Measurements from ENCODE around the gene UBASH3B.
A peak's percentile ranks its signal among the peaks of the same experiment; 100 is the strongest.

Gene UBASH3B

GRCh38 chr11:122647736-122648275 lies 7.7 kb upstream of the UBASH3B start:
- no peak for DNase-seq (ENCODE audit: low read depth in 2 of 2)

DNA sequence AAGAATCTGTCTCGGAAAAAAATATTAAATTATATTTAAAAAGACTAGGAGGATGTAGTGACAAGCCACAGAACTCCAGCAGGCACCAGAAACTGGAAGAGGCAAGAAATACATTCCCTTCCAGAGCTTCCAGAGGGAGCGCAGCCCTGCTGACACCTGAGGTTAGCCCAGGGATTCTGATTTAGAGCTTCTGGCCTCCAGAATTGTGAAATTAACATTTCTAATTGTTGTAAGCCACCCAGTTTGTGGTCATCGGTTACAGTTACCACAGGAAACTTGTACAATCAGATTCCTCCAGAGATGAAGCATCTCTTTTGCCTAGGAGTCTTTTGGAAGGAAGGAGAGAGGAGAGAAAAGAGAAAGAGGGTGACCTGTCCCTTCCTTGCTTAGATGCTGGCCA lies 6.4 kb upstream of the UBASH3B start:
- no peak for DNase-seq (ENCODE audit: low read depth in 2 of 2)

DNA sequence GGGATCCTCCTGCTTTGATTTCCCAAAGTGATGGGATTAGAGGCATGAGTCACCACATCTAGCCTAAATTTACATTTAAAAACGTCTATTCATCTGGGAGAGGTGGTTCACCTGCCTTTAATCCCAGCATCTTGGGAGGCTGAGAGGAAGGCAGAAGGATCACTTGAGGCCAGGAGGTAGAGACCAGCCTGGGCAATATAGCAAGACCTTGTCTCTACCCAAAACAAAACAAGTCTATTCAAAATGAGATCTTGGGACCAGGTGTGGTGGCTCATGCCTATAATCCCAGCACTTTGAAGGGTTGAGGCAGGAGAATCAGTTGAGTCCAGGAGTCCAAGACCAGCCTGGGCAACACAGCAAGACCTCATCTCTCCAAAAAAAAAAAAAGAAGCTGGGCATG lies 4.9 kb upstream of the UBASH3B start:
- DNase-seq (ENCODE audit: low read depth in 2 of 2) = no peak

DNA sequence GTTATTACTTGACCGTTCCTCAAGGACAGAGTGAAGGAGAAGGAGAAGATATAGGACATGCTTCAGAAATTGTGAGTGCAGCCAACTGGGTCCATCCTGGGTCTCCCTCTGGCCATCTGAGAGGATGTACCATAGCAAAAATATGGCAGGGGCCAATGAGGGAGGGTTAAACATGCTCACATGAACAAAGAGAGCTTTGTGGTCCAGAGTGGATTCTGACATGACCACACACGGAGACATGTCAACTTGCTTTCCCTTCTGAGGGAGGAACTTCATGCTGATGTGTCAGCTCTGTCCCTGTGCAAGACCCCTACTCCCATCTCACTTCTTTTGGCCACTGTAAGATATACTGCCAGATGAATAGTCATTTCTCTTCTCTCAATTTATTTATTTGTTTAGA lies 3.0 kb upstream of the UBASH3B start:
- no peak for DNase-seq (ENCODE audit: low read depth in 2 of 2)

- no peak for DNase-seq (ENCODE audit: low read depth in 2 of 2)
Measured at GRCh38 chr11:122653916-122654585, 1.5 kb upstream of the UBASH3B start.

- DNase-seq (ENCODE audit: low read depth in 2 of 2) = peak; percentile 30 to 44
Measured at GRCh38 chr11:122656073-122656630, 630 bp downstream of the UBASH3B start.

DNA sequence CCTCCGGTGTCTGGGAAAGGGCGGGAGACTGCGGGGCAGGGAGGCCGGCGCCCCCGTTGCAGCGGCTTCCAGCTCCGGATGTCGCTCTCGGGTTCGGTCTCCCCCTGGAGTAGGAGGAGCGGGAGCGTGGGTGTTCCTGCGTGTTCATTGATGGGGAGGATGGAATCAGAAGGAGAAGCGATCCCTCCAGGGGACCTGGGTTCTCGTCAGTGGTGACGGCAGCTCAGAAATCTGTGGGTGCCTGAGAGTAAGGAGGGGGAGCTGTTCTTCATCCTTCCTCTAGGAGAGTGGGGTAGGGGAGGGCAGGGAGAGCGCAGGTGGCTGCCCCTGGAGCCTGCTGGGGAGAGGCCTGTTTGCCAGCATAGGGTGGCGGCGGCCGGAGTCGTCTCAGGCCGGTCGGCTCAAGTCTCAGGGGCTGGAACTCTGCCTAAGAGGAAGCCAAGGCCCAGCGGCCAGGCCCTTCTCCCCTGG lies 1.1 kb downstream of the UBASH3B start:
- peak in 1 of 2 donors; percentile 17 for DNase-seq (ENCODE audit: low read depth in 2 of 2)

DNA sequence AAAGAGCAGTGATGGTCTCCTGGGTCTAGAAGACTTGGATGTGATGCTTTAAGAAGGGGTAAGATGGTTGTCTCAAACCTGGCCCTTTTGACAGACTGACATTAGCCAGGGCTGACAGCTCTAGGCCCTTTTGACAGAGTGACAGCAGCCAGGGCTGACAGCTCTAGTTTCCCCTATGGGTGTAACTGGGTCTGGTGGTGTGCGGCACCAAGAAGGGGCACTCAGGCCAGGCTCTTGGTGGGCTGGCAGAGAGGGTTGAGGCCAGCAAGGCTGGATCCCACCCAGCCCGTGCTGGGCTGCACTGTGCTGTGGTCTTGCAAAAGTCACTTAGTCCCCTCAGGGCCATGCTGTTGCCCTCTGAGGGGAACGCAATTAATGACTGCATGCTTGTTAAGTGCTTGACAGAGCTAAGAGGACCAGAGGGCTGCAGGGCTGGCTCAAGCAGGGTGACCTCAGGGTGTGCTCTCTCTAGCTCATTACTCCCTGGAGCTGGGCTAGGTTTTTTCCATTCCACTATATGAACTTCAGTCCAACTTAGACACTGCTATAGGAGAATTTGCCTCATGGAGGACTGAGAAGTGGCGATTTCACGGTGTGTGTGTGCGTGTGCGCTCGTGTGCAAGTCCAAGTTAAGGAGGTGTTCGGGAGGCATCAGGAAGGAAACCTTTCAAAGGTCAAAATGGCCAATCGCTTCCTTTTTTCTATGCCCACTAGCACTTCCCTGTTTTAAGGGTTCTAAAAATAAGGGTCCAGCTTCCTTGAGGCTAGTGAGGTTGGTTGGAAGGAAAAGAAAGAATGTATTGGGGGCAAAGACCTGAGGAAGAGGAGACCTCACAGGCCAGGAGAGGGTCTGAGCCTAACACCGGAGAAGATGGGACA lies 4.4 kb downstream of the UBASH3B start:
- no peak for DNase-seq (ENCODE audit: low read depth in 2 of 2)

DNA sequence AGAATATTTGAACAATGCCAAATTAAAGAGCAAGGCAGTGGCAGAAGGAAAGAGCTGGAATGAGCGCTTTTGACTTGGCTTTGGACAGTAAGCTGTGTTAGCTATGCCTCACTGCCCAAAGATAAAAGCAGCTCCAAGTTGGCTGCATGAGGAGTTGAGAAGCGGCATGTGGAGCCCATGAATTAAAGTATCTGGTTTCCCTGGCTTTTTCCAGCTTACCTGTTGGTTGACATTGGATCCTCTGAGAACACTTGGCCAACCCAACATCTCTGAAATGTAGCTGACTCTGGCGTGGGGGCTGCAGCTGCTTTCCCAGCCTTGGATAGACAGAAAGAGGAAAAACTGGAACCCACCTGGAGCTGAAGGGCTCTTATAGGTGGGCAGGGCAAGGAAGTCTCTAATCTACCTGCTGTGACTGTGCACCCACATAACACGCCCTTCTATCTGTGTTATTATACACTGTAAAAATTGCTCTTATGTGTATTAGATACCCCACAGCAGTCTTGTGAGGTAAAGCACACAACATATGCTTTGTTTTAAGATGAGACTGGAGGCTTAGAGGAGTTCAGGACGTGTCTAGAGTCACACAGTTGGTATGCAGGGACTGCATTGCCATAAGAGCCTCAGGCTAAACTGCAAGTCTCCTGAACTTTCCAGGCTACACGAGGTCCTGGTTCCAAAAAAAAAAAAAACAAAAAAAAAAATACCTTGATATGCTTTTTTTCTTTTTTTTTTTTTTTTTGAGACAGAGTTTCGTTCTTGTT lies 5.8 kb downstream of the UBASH3B start:
- no peak for DNase-seq (ENCODE audit: low read depth in 2 of 2)

DNA sequence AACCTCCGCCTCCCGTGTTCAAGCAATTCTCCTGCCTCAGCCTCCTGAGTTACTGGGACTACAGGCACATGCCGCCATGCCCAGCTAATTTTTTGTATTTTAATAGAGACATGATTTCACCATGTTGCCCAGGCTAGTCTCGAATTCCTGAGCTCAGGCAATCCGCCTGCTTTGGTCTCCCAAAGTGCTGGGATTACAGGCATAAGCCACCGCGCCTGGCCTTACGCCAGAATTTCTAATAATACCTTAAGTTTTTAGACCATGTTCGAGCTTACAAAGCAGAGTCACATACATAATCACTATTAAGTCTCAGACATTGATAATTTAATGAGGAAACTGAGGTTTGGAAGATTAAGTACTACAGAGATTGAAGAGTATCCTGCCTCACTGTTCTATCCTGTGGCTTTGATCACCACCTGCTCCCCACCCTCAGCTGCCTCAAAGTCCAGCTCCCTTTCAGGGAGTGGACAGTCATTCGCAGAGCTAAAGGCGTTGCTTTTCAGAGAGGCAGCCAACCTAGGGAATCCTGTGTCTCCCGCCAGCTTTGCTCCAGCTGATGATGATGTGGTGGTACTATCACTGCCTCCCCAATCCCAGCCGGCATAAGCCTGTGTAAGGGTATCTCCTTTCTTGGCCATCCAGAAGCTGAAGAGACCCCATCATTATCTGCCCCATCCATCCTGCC lies 7.7 kb downstream of the UBASH3B start:
- DNase-seq (ENCODE audit: low read depth in 2 of 2) = no peak

GRCh38 chr11:122663764-122664163 lies 8.2 kb downstream of the UBASH3B start:
- no peak for DNase-seq (ENCODE audit: low read depth in 2 of 2)

DNA sequence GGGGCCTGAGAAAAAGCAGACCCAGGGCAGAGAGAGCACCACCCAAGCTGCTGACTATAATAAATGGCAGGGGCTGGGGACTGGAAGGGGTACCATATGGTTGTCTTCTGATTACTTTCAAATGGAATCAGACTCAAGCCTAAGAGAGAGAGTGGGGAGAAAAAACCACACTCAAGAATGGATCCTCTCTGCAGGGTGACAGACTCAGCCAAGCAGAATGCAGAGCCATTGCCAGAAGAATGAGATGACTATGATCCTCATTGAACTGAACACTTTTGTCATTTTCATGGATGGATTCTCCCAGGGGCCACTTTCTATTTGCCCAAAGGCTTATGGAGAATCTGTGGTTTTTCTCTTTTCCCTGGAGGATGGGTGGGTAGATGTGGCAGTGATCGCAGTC lies 8.7 kb downstream of the UBASH3B start:
- DNase-seq (ENCODE audit: low read depth in 2 of 2) = no peak

DNA sequence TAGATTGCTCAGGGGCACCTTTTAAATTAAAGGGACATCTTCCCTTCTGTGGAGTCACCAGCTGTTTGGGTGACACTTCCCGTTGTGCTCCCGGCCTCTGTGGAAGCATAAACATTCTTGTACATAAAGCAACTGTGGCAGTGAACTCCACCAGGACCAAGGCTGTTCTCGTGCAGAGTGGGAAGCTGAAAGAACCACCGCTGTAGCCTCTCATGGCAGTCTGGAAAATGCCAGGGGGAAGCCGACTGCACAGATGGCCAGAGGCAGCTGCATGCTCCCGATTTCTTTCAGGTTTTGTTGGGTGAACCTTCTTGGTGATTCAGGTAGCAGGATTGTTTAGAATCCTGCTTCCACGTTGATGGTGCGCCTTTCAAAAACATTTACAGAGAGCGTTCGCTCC lies 10.3 kb downstream of the UBASH3B start:
- DNase-seq (ENCODE audit: low read depth in 2 of 2) = no peak

- DNase-seq (ENCODE audit: low read depth in 2 of 2) = no peak
Measured at GRCh38 chr11:122666743-122667142, 11.2 kb downstream of the UBASH3B start.

GRCh38 chr11:122668562-122669090 lies 13.1 kb downstream of the UBASH3B start:
- no peak for DNase-seq (ENCODE audit: low read depth in 2 of 2)

- no peak for DNase-seq (ENCODE audit: low read depth in 2 of 2)
Measured at GRCh38 chr11:122670131-122670530, 14.6 kb downstream of the UBASH3B start.

DNA sequence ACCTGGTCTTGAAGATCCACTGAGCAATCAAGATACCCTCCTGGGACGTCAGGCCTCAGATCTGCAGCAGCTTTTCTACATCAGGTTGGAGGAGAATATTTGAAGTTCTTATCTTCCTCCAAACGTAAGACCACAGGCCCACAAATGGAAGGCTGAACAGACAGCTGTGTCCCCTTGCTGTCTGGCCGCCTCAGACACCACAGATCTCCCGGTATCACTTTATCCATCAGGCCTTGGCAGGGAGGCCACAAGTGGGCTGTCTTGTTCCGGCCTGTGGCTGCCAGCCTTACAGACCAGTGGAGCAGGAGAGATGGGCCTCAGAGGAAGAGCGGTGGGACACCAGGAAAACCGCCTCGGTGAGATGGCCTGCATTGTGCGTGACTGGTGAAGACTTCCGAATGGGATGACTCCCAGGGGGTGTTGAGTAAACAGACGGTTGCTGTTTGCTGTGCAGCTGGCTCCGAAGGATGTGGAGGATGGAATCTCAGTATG lies 15.9 kb downstream of the UBASH3B start:
- no peak for DNase-seq (ENCODE audit: low read depth in 2 of 2)

DNA sequence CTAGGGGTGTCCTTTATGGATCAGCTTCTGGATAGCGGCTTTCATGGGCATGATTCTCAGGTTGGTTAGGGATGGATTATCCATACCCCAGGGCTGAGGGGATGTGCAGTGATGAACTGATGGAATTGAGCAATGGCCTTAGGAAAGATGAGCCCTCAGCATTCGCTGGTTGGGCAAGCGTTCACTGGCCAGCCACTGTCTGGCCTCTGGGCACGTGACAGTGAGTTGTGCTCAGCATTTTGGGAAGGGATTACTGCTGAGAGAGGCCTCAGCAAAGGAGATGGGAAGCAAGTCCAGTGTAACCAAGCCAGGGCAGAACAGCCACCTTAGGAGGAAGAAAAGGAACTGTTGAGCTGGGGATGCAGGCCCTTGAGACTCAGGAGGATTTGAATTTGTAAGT lies 17.4 kb downstream of the UBASH3B start:
- no peak for DNase-seq (ENCODE audit: low read depth in 2 of 2)

GRCh38 chr11:122673701-122674100 lies 18.2 kb downstream of the UBASH3B start:
- DNase-seq (ENCODE audit: low read depth in 2 of 2) = no peak

DNA sequence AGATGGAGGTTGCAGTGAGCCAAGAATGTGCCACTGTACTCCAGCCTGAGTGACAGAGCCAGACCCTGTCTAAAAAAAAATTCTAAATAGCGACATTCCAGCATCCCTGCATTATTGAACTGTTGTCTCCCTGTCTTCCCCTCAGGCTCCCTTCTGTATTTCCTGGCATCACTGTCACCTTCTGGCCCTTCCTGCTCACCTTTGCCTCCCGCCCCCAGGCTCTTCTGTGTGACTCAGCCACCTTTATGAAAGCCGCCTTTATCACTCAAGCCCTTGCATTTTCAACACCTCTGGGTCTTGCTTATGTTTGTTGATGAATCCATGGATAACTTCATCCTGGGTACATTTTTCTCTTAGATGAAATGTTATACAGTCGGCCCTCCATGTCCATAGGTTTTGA lies 21.1 kb downstream of the UBASH3B start:
- no peak for DNase-seq (ENCODE audit: low read depth in 2 of 2)

DNA sequence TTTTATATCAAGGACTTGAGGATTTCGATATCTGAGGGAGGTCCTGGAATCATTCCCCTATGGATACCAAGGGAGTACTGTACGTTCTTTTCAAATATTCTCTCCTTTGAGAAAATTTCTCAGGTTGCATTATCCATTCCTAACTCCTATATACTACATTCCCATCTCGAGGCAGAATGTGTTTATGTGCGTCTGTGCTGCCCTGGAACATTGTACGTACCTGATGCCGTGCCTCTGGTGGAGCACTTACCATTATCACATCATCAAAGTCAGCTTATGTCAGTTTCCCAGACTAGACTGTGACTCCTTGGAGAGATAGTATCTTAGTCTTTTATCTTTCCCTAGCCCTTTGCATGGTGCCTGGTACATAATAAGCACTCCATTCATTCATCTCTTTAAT lies 21.7 kb downstream of the UBASH3B start:
- no peak for DNase-seq (ENCODE audit: low read depth in 2 of 2)
